Endothelial cell of umbilical vein (primary cell): ENCODE results near the gene TES. TPM values are rescaled to one million over a fixed set of nuclear protein-coding genes. Genes with fewer than 3 reads are reported as not detected.

Source experiments
- BruUV-seq: library from RNA; stranded (reverse); fragments of 400-500 nt; replicated peaks from 2 replicates; lab custom pipeline; 2021; lab: Mats Ljungman, UMichigan
- CTCF ChIA-PET: fragments of 300-600, 350-600 bp; sonication (Branson Sonifier 250); formaldehyde crosslinking; loops from one replicate; lab custom pipeline; 2021; ENCODE audit warnings: antibody characterized with exemption, inconsistent platforms; lab: Charles Lee
- POLR2A ChIA-PET: fragments of 300-600, 350-600 bp; sonication (Branson Sonifier 250); formaldehyde crosslinking; loops from one replicate; lab custom pipeline; 2021; ENCODE audit warnings: antibody characterized with exemption, inconsistent platforms; lab: Charles Lee
- DNase-seq: peaks from one replicate; pipeline ENCODE4 v3.0.0-alpha.2; 2011; ENCODE audit warnings: low read depth, low spot score
- FAIRE-seq: peaks from 2 replicates; lab custom pipeline; 2011; peaks lifted over from hg19 to GRCh38; lab: Jason Lieb, UNC
- H2AFZ ChIP-seq: 2 replicates; pipeline ENCODE4 v1.6.0; 2012; ENCODE audit warnings: low read depth, low read length, control low read depth, inconsistent platforms
- H3K27ac ChIP-seq: 2 replicates; pipeline ENCODE4 v1.5.1; 2011; ENCODE audit warnings: low read depth, mild to moderate bottlenecking, control low read depth, low read length, moderate library complexity; ENCODE audit not compliant: insufficient read depth
- H3K27me3 ChIP-seq, 2 experiments: 2 replicates each; pipeline versions ENCODE4 v1.6.0 to v1.6.1; 2011; ENCODE audit warnings: low read length in 2 of 2, mixed read lengths in 1 of 2; ENCODE audit not compliant: control insufficient read depth in 2 of 2, insufficient read depth in 2 of 2
- H3K36me3 ChIP-seq, 2 experiments: 2 replicates in 1 of 2; 3 replicates in 1 of 2; pipeline ENCODE4 v1.5.1; 2011; ENCODE audit warnings: low read length in 2 of 2, mild to moderate bottlenecking in 1 of 2, moderate library complexity in 1 of 2; ENCODE audit not compliant: control insufficient read depth in 2 of 2, insufficient read depth in 2 of 2; ENCODE audit errors: extremely low read depth in 1 of 2
- H3K4me1 ChIP-seq: 3 replicates; pipeline ENCODE4 v1.5.1; 2011; ENCODE audit warnings: mild to moderate bottlenecking, low read length; ENCODE audit not compliant: control insufficient read depth, insufficient read depth; ENCODE audit errors: extremely low read depth
- H3K4me2 ChIP-seq: 2 replicates; pipeline ENCODE4 v1.6.1; 2011; ENCODE audit warnings: low read length, control low read depth, mixed read lengths; ENCODE audit not compliant: insufficient read depth
- H3K4me3 ChIP-seq, 3 experiments: fragments of 200-600 bp in 1 of 3; sonication (generic), shearing (Covaris generic) in 1 of 3; replicated peaks in 1 of 3; 2 replicates each; pipeline ENCODE4 v1.5.1; 2011 to 2016; ENCODE audit warnings: control low read depth in 3 of 3, low read length in 3 of 3, mild to moderate bottlenecking in 2 of 3, inconsistent platforms in 1 of 3, low read depth in 1 of 3, moderate library complexity in 1 of 3; ENCODE audit not compliant: insufficient read depth in 1 of 3
- H3K79me2 ChIP-seq: 2 replicates; pipeline ENCODE4 v1.6.0; 2012; ENCODE audit warnings: low read length, inconsistent platforms; ENCODE audit not compliant: control insufficient read depth, insufficient read depth
- H3K9ac ChIP-seq: replicated peaks from 2 replicates; pipeline ENCODE3; 2011; ENCODE audit warnings: low read length, control low read depth; ENCODE audit not compliant: insufficient read depth; ENCODE audit errors: extremely low read depth
- H3K9me1 ChIP-seq: replicated peaks from 3 replicates; pipeline ENCODE4 v1.6.0; 2011; ENCODE audit warnings: mild to moderate bottlenecking, low read length; ENCODE audit not compliant: control insufficient read depth, insufficient read depth; ENCODE audit errors: extremely low read depth
- H3K9me3 ChIP-seq: replicated peaks from 2 replicates; pipeline ENCODE4 v1.5.1; 2012; ENCODE audit warnings: low read length, inconsistent platforms; ENCODE audit not compliant: control insufficient read depth, insufficient read depth
- H4K20me1 ChIP-seq: replicated peaks from 2 replicates; pipeline ENCODE3; 2011; ENCODE audit warnings: mild to moderate bottlenecking, low read length; ENCODE audit not compliant: control insufficient read depth, insufficient read depth; ENCODE audit errors: extremely low read depth
- EZH2 ChIP-seq: IDR thresholded peaks from 2 replicates; pipeline ENCODE4 v1.6.1; 2012; ENCODE audit warnings: borderline replicate concordance, low read depth, mild to moderate bottlenecking, moderate library complexity, low read length, inconsistent platforms; ENCODE audit not compliant: severe bottlenecking
- FOS ChIP-seq: IDR thresholded peaks from 2 replicates; pipeline ENCODE4 v1.6.1; 2011; ENCODE audit warnings: mild to moderate bottlenecking, low read length, moderate library complexity, borderline replicate concordance; ENCODE audit not compliant: insufficient read depth
- GATA2 ChIP-seq: IDR thresholded peaks from 2 replicates; pipeline ENCODE4 v1.7.0; 2011; ENCODE audit warnings: low read depth, mild to moderate bottlenecking, moderate library complexity, mixed read lengths, low read length; ENCODE audit not compliant: insufficient read length, insufficient read depth
- JUN ChIP-seq: IDR thresholded peaks from 2 replicates; pipeline ENCODE4 v1.6.1; 2011; ENCODE audit warnings: borderline replicate concordance, low read depth; ENCODE audit not compliant: insufficient read length, insufficient read depth
- MYC ChIP-seq: IDR thresholded peaks from one replicate; pipeline ENCODE4 v1.6.1; 2011; ENCODE audit warnings: mild to moderate bottlenecking, low read depth, low read length
- POLR2A ChIP-seq: IDR thresholded peaks from 2 replicates; pipeline ENCODE4 v1.6.1; 2012; ENCODE audit warnings: low read depth, mild to moderate bottlenecking, control low read depth, low read length
- POLR2AphosphoS5 ChIP-seq: IDR thresholded peaks from 2 replicates; pipeline ENCODE4 v1.6.1; 2012; ENCODE audit warnings: low read depth, mild to moderate bottlenecking, control low read depth, low read length, moderate library complexity; ENCODE audit not compliant: insufficient read depth
- dilution Hi-C: fragments of 300-500 bp; cut with MboI; formaldehyde crosslinking; loops from one replicate; pipeline ENCODE4 v1.15.0; 2019; ENCODE audit warnings: low sequenced_read_pairs; ENCODE audit not compliant: extremely low pct_ligation_motif_present
- intact Hi-C: fragments of 100-400 bp; cut with micrococcal nuclease; formaldehyde crosslinking; loops from one replicate; pipeline ENCODE4 v1.10.0; 2022
- polyA plus RNA-seq, 4 experiments: library from polyadenylated mRNA; depleted of rRNA in 3 of 4; stranded (reverse) in 3 of 4; unstranded in 1 of 4; fragments of >200 nt; gene quantifications; 2 replicates each; pipeline versions ENCODE4 v1.2.1 to v1.2.3, GENCODE V29; 2011 to 2012; ENCODE audit warnings: missing spikeins in 1 of 4
- total RNA-seq: library from RNA; stranded (reverse); gene quantifications from 2 replicates; pipeline ENCODE4 v1.2.3, GENCODE V29; 2021
- TF ChIP-seq, protein P1 (sequence below): IDR thresholded peaks from 2 replicates; pipeline ENCODE4 v1.6.1; 2011; ENCODE audit not compliant: insufficient read depth, insufficient read length
- TF ChIP-seq, protein P2 (sequence below), 2 donors: IDR thresholded peaks; 1 replicate in 1 of 2; 2 replicates in 1 of 2; pipeline ENCODE4 v1.5.1; 2011; ENCODE audit warnings: low read length in 2 of 2, mild to moderate bottlenecking in 2 of 2, moderate library complexity in 2 of 2, control low read depth in 1 of 2, inconsistent platforms in 1 of 2, low read depth in 1 of 2; ENCODE audit not compliant: insufficient read depth in 1 of 2; ENCODE audit errors: extremely low read depth in 1 of 2

TES gene
- total and polyA plus RNA-seq, 2 donors (not counting 3 experiments of a cell fraction or from before 2014, with no cell fraction given): 35.3 to 50.5 TPM

- no peak for DNase-seq
- Histone ChIP-seq H3K27ac (no peak overlapping the region), H4K20me1 (no peaks in the 10 kb centered on the region), H3K4me2 (no peak overlapping the region), H3K79me2 (peaks cover 83% of the 10 kb centered on the region), H3K9ac (no peak overlapping the region), H3K4me1 (peaks cover 41% of the 10 kb centered on the region), H3K9me3 (no peaks in the 10 kb centered on the region), H3K9me1 (no peaks in the 10 kb centered on the region), H3K27me3 (no peaks in the 10 kb centered on the region), H2AFZ (no peak overlapping the region), H3K36me3 (no peaks in the 10 kb centered on the region), H3K4me3 (no peak overlapping the region)
- dilution Hi-C loops (no loop called here), intact Hi-C loops (loop anchor here (5.0 to 10.0 kb wide), 2 partner anchors 455 to 652 kb away; partner anchors contain the start of gene MET)
- POLR2A ChIA-PET: no interaction called here
- BruUV-seq: no TSS peak
- FAIRE-seq: no peak
- TF ChIP-seq, protein P1, sequence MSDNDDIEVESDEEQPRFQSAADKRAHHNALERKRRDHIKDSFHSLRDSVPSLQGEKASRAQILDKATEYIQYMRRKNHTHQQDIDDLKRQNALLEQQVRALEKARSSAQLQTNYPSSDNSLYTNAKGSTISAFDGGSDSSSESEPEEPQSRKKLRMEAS: no peak
- TF ChIP-seq POLR2AphosphoS5: no peak
- no peak for TF ChIP-seq MYC
- TF ChIP-seq JUN: no peak
- TF ChIP-seq EZH2: no peak
- no peak for TF ChIP-seq POLR2A
- no peak for TF ChIP-seq GATA2
- no peak for TF ChIP-seq FOS
- CTCF ChIA-PET: interaction anchor here (3.9 to 5.2 kb wide), 2 partner anchors 16 to 40 kb away, joined by 22 to 26 read pairs; no protein-coding TSS in a partner anchor
These were observed 9.5 kb downstream of the TES start for GRCh38 chr7:116219834-116220233.

DNA sequence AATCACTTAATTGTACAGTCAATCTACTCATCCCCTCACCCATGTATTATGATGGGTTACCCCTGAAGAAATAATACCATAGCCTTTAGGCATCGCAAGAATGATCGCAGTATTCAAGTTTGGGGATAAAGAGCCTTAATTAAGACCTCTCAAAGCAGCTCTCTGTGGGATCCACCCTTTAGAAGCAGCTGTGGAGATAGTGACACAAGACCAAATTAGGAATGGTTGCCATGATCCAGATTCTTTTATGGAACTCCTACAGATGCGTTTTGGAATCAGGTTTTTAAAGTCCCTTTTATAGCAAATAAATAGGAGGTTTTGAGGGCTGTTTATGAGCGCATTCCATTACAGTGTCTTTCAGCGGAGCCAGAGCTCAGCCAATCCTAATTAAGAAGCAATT is 12.2 kb downstream of the TES start:
- ChIA-PET POLR2A (no interaction called here), CTCF (interaction anchor here (1.0 to 1.1 kb wide), 2 partner anchors 9 to 42 kb away, joined by 3 to 5 read pairs; no protein-coding TSS in a partner anchor)
- intact Hi-C loops (no loop called here), dilution Hi-C loops (no loop called here)
- Histone ChIP-seq H4K20me1 (peaks cover 2% of the 10 kb centered on the region), H3K4me2 (no peak overlapping the region), H3K9me3 (no peaks in the 10 kb centered on the region), H3K4me3 (no peak overlapping the region), H3K27ac (no peak overlapping the region), H3K27me3 (no peaks in the 10 kb centered on the region), H2AFZ (no peak overlapping the region), H3K36me3 (no peaks in the 10 kb centered on the region), H3K9ac (no peak overlapping the region), H3K9me1 (no peaks in the 10 kb centered on the region), H3K79me2 (peaks cover 83% of the 10 kb centered on the region), H3K4me1 (peaks cover 25% of the 10 kb centered on the region)
- no TSS peak for BruUV-seq
- TF ChIP-seq, protein P1: no peak
- no peak for TF ChIP-seq POLR2AphosphoS5
- no peak for TF ChIP-seq FOS
- no peak for TF ChIP-seq MYC
- TF ChIP-seq GATA2: no peak
- no peak for TF ChIP-seq POLR2A
- TF ChIP-seq, protein P2, sequence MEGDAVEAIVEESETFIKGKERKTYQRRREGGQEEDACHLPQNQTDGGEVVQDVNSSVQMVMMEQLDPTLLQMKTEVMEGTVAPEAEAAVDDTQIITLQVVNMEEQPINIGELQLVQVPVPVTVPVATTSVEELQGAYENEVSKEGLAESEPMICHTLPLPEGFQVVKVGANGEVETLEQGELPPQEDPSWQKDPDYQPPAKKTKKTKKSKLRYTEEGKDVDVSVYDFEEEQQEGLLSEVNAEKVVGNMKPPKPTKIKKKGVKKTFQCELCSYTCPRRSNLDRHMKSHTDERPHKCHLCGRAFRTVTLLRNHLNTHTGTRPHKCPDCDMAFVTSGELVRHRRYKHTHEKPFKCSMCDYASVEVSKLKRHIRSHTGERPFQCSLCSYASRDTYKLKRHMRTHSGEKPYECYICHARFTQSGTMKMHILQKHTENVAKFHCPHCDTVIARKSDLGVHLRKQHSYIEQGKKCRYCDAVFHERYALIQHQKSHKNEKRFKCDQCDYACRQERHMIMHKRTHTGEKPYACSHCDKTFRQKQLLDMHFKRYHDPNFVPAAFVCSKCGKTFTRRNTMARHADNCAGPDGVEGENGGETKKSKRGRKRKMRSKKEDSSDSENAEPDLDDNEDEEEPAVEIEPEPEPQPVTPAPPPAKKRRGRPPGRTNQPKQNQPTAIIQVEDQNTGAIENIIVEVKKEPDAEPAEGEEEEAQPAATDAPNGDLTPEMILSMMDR (IDR thresholded peaks at IDR 0.05; ENCODE audit: extremely low read depth in 1 of 2, insufficient read depth in 1 of 2, low read depth in 1 of 2, low read length in 2 of 2): no peak
- TF ChIP-seq EZH2: no peak
- no peak for TF ChIP-seq JUN
- no peak for DNase-seq
- no peak for FAIRE-seq
